NCI-H187 (cell line): ENCODE data around the gene RRAGA.
"Not testable (repeated sequence)": the region's sequence is repeated elsewhere in the genome, so short reads cannot be mapped to it uniquely, and the experiment has no call there.

ENCODE experiments used
- DNase-seq, 2 experiments: peaks; one replicate each; lab custom pipeline; 2025; lab: John Stamatoyannopoulos, UW

Gene RRAGA

DNA sequence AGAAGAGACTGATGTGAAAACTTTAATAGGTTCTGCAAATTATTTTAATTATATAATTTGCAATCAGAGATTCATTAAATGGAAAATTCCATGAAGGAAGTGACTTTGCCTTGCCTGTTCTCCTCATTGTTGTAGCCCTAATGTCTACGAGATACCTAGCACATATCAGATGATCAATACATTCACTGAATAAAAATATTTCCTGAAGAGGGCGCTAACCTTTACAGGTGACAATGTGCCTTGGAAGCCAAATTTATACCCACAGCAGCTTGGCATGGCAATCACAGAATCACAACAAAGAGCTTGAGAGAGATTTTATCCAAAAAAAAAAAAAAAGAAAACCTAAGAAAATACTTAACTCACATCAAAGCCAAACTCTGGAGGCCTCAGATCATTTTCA is 36.1 kb downstream of the RRAGA start:
- DNase-seq = no peak

DNA sequence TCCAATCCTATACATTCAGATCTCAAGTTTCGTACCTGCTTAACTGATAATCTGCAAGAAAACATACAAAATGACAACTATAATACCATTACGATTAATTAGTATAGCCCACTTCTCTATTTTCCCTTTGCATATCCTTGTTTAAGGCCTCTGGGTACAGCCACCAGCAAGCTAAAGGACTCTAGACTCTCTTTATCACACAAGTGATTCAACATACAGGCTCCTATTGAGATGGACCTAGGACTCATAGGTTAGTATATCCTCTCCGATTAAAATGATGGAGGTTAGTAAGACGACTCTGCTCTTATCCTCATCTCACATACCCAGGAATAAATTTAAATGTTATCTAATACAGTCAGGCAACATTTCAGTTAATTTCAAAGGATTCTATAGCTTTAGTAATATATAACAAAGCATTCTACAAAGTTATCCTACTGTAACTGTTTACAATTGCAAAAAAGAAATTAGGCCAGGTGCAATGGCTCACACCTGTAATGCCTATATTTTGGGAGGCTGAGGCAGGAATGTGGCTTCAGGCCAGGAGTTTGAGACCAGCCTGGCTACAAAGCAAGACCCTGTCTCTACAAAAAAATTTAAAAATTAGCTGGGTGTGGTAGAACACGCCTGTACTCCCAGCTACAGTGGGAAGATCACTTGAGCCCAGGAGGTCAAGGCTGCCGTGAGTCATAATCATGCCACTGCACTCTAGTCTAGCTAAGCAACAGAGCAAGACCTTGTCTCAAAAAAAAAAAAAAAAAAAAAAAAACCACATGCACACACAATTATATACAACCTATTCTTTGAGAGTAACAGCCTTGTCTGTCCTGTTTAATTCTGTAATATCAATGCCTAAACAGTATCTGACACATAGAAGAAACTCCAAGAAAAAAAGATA is 38.1 kb downstream of the RRAGA start:
- no peak for DNase-seq

DNA sequence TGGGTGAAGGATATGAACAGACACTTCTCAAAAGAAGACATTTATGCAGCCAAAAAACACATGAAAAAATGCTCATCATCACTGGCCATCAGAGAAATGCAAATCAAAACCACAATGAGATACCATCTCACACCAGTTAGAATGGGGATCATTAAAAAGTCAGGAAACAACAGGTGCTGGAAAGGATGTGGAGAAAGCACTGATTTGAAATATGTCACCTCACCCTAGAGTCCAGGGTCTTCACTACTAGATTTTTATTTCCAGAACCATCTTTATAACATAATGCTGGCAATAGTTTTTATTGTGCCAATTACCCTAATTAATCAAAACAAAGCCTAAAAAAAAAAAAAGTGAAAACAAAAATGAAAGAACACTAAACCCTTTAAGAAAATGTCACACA is 48.2 kb downstream of the RRAGA start:
- DNase-seq = not testable (repeated sequence)
